ENCODE results near the gene GPR132.

- no peak for TF ChIP-seq ZBTB7A (IDR thresholded peaks at IDR 0.05; ENCODE audit: low read depth)
- no peak for TF ChIP-seq RAD21 (IDR thresholded peaks at IDR 0.05; ENCODE audit: low read depth)
Observed at GRCh38 chr14:105053996-105054395, 11.2 kb downstream of the GPR132 start.
